IPS-NIHi7 (cell line): Measurements from ENCODE around the gene KCNQ5.

Source experiments
- DNase-seq: peaks from one replicate; pipeline ENCODE4 v3.0.0; 2012; ENCODE audit warnings: mixed read lengths; ENCODE audit errors: extremely low spot score

KCNQ5 gene

DNA sequence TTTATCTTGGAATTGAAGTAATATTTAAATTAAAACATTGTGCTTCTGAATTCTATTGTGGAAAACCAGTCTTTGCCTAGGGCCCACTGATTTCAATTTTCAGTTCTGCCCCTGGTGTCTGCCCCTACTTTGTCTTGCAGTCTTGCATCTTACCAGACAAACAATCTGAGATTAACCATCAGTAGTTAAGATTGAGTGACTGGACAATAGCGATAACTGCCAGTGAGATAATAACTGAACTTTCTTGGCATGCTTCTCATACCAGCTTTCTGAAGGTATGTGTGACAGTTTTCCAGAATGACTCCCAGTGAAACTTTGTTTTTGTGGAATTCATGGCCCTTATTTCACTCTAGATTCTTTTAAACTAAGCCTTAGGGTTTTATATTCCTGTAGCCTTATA lies 53.5 kb downstream of the KCNQ5 start:
- DNase-seq = no peak

DNA sequence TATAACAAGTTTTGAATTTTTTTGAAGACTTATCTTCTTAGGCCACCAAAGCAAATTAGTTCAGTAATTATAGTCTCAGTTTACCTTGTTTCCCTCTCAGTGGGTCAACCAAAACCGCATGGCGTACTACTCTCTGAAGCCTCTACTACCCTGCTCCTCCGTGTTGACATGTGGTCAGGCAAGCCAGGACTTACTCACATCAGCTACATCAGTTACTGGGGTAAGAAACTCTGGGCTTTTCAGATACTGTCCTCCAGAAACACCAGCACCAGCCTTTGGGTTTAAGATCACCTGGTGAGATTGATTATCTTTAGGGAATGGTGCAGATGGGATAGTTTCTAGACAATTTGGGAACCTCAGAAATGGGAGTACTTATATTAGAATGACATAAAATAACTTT lies 55.1 kb downstream of the KCNQ5 start:
- DNase-seq = no peak

DNA sequence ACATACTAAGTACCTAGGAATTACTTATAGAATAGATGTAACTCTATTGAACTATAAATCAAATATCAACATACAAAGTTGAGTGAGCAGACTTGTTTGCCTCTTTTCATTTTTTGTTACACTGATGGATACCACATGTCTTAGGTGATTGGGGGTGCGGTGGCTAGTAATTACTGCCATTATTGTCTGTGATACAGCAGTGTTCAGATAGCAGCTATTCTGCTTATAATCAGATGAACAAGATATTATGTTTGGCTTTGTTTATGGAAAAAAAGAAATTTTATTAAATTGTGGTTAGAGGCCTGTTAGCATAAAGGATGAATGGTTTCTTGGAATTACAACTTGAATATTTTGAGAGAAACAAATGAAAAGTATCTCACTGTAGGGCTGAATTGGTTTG lies 55.9 kb downstream of the KCNQ5 start:
- DNase-seq = no peak

DNA sequence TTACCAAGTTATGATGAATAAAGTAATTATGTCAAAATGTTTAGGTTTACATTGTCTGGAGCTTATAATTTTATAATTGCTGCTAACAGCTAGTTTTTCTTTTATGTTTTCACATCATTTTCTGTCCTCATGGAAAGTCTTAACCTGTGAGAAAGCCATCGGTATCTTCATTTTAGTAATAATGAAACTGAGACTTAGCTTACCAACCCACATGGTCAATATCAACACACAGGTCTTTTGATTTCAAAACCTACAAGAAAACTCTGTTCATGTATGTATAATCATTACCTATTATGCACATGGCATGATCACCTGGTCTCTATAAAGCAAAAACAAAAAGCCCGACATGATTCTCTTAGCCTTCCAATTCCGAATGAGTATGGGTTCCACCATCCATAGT lies 61.9 kb downstream of the KCNQ5 start:
- no peak for DNase-seq

DNA sequence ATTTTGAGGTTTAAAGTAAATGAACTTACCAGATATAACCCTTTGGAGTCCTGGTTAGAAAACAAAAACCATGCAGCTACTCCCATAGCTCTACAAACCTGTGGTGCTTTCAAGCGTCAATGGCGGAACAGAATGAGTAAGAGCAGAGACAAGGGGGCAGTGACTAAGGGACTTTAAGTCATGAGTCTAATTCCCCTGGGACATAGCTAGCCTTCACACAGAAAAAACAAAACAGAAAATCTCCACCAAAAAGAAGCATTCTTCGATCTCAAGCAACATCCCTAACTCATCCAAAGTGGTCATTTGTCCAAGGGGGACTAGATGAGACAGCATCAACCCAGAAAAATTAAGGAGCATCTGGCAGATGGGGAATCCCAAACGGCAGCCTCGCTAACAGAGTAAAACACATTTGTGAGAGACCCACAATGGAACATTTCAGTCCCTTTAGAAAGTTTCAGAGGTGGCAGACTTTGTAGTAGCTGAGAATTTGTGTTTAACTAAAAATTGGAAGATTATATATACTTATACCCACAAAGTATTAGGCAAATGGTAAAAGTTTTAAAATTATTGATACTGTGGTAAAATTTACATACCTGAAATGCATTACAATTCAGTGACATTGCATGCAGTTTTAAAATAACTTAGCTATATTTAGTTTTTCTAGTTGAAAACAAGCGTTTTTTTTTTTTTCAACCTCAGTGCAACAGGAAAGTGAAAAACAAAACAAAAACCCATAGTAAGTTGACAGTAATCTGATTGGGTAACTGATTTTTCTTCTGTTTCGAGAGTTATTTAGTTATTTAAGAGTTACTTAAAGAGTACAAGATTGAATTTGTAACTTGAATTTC lies 67.5 kb downstream of the KCNQ5 start:
- no peak for DNase-seq

DNA sequence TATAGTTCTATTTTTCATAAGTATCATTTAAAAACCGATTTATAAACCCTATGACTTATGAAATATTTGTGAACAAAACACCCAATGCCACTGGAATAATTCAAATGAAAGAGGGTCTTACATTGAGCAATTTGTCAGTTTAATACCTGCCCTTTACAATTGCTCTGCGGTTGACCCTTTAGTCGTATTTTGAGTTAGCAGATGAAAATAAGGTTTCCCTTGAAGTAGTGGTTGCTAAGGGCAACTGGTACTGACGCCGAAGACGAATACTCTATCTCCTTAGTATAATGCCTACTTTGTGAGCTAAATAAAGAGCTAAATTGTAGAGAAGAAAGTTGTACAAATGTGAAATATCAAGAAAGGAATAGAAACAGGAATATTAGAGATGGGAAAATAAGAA lies 69.4 kb downstream of the KCNQ5 start:
- DNase-seq = no peak

DNA sequence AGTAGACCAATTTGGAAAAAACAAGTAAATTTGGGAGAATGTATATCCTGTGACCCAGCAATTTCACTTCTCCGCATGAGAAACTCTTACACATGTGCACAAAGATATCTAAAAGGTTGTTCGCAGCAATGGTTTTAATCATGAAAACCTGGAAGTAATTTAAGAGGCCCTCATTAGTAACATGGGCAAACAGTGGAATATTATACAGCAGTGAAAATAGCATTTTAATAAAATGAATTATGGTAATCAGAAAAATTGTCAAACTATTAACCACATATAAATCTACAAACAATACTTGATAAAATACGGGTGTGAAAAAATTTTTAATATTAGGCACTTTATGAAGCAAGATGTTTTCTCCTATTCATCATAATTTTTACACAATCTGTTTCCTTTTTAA lies 74.2 kb downstream of the KCNQ5 start:
- no peak for DNase-seq

DNA sequence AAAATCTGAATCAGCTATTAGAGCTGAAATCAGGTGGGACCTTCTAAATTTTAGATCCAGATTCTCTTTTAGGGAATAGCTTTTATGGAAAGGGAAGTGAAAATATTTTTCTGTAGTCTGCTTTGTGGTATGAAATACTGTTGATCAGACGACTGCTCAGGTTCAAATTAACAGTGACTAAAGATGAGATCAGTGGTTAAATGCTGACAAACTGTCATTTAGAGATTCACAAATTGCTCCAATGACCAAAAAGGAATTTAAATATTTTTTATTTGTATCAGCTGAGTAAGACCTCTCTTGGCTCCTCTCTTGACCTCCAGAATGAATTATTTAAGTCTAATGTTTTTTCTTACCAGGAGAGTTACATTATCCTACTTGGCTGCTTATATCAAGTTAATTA lies 77.3 kb downstream of the KCNQ5 start:
- DNase-seq = no peak

DNA sequence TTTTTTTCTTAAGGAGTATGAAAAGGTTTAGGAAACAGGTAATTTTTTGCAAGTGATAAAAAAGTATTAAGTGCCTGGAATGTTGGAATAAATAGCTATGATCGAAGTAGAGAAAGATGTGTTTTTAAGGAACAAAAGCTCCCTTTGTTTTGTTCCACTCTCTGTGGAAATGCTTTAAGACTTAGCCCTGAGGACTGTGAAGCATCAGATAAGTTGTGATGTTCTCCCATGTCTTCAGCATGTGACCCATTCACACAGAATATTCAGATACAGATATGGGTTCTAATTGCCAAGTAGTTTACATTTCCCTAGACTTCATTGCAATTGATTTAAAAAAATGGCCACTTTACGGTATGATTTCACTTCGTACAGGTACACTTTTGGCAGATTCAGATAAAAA lies 80.6 kb downstream of the KCNQ5 start:
- DNase-seq = no peak

DNA sequence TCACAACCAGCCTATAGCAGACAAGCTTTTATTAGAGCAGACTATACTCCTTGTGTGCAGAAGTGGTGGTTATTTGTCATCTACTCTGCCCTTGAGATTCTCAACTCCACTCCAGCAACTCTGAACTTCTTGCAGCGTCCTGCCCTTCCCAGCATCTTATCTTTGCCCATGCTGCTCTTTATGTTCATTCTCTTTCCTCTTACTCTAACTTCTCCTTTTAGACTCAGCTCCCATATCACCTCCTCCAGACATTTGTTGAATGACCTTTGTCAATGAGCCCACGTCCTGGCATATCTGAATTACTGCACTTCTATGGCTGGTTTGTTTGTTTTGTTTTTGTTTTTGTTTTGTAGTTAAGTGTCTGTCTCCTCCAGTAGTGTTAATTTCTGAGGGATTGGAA lies 81.2 kb downstream of the KCNQ5 start:
- DNase-seq = no peak

DNA sequence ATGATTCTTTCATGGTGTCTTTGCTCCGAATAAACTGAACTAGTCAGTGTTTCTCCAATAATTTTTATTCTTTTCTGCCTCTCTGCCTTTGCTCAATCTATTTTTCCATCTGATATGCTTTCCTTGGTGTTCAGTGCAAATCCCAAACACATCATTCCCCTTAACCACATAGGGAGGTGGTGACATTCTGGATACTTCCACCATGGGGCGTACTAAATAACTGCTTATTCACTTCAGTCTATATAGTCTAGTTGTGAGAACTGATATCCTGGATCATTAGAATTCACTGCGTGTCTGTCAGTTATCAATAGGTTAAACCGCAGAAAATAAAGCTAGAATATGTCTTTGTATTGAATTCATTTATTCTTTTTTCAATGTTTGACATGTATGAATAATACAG lies 83.1 kb downstream of the KCNQ5 start:
- DNase-seq = no peak

DNA sequence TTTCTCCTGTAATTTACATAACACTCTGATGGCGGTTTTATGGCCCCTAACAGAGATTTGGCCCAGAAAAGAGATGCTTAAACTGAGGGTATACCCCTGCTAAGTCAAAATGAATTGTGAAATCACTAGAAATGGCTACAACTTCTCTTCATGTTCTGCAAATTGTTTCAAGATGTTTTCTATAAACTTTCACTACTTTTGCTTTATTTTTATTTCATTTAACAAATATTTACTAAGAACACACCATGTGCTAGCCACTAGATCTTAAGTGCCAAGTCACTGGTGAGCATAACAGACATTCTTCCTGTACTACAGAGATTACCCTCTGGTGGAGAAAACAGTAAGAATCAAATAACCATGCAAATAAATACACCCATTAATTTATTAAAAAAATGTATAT lies 87.6 kb downstream of the KCNQ5 start:
- DNase-seq = no peak

DNA sequence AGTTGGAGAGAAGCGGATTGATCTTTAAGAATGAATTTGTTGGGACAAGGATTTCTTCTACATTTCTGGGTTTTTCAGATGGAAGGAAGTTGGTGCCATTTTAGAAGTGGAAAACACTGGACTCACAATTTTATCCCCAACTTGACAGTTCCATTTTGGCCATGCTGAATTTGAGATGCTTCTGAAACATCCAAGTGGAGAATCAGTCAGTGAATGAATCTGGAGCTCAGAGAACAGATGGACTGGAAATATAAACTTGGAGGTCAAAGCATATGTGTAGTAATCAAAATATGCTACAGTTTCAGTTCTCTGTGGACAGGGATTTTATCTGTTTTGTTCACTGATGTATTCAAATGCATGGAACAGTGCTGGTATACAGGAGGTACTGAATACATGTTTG lies 89.9 kb downstream of the KCNQ5 start:
- DNase-seq = no peak

DNA sequence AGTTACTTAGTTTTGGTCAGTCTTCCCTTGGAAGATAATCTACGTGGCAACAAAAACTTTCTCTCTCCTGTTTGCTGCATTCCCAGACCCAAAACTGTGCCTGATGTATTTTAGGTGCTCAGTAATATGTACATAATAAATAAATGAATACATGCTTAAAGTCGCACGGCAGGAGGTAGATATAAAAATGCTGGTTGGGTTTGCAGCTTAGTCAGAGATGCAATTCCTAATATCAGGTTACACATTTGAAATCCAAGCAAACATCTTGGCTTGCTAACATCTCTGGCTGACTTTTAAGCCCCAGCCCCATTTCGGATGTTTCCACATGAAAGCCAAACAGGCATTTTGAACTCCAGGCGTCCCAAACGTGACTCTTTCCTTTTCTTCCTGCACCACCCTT lies 91.0 kb downstream of the KCNQ5 start:
- DNase-seq = no peak

DNA sequence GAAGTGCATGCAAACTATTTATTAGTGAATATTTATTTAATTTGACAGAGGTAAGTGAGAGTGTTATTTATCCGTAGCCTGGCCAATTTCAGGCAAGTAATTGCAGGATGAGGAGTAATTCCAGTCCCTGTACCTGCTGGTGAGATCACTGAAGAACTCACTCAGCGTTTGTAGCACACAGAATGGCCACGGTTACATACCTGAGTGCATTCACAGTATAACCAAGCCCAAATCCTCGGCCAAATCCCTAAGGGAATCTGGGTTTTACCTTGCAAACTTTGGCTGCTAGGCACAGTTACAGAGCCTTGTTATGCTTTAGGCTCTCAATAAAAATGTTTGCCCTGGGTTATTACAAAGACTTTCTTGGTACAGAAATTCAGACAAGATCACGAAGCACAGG lies 93.3 kb downstream of the KCNQ5 start:
- DNase-seq = no peak

DNA sequence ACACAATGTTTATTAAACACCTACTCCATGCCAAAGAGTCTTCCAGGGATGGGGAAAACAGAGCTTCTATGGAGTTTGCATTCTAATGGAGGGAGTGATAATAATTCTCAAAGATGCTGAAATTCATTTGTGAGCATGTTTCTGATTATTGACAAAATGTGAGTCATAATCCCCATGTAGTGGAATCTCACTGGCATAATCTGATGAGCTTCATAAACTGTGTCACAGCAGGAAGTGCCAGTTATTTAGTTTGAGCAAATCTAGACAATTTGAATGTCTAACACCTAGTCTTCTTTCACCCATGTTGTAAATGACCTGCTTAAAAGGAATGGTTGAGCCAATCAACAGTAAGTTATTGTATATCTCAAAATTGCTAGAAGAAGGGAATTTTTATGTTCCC lies 95.1 kb downstream of the KCNQ5 start:
- DNase-seq = no peak

DNA sequence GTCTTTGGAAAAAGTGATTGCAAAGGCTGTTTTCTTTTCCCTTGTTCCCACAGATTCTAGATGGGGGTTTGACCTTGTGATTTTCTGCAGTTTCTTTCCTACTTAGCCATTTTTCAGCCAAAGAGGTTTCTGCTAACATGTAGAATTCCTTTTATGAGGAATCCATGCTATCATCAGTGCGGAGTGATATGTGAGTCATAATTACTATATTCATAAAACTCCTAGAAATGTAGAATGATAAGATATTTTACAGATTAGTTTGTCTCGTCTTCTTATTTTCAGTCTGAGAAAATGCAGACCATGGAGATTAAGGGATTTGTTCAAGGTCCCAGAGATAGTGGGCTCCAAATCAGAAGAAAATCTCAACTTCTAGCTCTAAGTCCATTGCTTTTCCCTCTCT lies 98.6 kb downstream of the KCNQ5 start:
- DNase-seq = no peak

DNA sequence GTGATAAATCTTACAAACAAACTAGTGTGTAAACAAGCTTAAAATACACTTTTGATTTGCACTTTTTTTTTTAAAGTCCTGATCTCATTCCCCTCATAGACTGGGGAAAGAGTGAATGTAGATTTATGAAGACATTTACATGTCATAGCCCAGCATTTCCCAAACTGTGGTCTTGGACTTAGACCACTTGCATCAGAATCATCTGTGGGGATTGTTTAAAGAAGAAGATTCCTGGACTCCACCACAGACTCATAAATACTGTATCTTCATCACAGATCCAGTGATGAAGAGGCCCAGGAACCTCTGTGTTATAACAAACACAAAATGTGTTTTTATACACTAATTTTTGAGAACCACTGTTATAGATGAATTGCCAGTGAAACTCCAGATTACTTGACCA lies 99.5 kb downstream of the KCNQ5 start:
- no peak for DNase-seq

DNA sequence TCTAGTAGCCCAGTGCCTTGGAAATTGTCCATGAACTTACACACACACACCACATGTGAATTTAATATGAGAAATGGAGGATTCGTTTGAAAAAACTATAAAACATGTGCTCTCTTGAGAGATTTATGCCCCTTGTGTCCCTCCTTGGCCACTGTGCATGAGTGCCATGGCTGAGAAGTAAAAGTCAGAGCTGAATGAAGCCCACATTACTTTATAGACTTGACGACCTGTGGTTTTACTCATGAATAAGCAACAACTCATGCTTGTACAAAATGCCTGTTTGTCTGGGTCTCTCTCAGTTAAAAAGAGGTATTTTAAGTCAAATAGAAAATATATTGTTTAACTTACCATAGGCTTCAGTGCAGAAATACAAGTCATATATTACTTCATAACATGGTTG lies 102.7 kb downstream of the KCNQ5 start:
- DNase-seq = no peak

DNA sequence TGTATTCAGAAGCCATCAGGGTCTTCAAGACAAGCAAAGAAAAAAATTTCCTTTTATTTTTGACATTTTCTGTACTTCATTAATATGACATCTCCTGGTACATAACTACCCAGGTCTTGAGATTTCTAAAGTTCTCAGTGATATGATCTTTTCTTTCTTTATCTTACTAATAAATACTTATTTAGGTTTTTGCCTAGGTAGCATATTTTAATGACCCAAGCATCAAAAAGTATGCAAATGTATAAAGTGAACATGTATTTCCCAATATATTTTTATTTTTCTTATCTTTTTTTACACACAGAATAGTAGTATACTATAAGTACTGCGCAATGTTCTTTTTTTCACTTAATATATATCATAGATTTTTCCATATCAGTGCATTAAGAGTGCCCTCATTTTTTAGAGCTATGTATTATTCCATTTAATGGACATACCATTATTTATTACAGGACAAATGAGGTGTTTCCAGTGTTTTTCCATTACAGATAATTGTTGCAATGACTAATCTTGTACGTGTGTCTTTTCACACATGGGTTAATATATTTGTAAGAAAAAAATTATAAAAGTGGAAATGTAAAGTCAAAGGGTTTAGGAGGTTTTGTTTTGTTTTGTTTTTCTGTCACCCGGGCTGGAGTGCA lies 107.0 kb downstream of the KCNQ5 start:
- DNase-seq = no peak

DNA sequence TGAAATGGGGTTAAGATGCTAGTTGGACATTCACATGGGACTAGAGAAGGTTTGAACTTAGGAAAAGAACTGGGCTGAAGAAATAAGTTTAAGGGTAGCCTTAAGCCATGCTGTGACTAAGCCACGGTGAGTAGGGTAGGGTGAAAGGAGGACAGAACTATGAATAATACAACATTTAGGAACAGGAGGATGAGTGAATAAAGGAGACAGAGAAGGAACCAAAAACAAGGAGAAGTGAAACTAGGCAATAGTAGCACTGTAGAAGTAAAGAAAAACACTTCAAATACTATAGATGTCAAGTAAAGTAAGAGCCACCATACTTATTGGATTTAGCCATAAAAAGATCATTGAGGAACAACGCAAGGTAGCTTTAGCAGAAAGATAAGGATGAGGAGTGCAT lies 111.2 kb downstream of the KCNQ5 start:
- no peak for DNase-seq

DNA sequence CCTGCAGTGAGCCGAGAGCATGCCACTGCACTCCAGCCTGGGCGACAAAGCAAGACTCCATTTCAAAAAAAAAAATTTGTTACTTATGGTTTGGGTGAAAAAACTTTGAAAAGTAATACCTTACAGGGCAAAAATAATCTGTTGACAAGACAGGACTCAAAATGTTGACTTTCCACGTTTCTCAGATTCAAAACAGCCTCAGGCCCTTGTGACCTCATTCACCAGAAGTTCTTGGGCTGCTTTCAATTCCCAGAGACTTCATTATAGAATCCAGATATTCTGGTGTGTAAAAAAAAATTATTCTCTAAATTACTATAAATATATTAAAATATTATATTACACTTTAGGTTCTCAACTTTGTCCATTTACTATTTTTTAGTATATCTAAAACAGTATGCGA lies 116.2 kb downstream of the KCNQ5 start:
- no peak for DNase-seq

DNA sequence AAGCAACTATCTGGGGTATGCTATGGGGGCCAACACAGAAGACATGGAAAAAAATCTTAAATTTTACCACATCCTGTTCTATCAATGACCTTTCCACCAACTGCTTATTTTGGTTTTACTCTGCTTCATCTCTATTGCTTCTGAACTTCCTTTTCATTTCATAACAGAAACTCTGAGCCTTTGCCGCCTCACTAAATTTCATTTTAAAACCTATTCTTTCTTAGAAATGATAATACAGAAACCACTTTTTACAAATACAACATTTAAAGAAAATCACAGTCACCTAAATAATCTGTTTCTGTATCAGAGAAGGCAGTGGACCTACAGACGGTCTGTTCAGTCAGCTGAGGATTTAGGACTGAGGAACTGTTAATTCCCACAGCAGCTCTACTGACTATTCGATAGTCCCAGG lies 117.5 kb downstream of the KCNQ5 start:
- DNase-seq = no peak

DNA sequence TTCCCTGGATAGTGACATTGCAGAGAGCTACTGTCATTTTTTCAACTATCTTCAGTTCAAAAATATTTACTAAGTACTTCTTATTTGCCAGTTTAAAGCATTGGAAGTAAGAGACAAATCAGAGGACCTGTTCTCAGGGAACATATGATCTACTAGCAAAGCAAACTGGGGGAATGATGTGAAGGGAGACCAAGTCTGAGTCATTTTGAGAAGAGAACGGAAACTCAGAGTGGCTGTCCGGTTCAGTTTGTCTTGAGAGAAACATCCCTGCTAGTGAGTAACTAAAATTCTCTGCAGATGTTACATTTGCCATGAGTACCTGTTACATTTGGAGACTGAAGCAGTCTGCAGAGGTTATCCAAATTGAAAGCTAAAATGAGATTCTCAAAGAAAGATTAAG lies 118.3 kb downstream of the KCNQ5 start:
- no peak for DNase-seq
